Pulmonary artery endothelial cell (primary cell): Measurements from ENCODE around the gene FBXL17. TPM values are rescaled to one million over a fixed set of nuclear protein-coding genes. Genes with fewer than 3 reads are reported as not detected.

Experiments
- DNase-seq: peaks from one replicate; pipeline ENCODE4 v3.0.0-alpha.2; 2011; ENCODE audit warnings: low read depth, low spot score
- total RNA-seq: library from RNA; depleted of rRNA; stranded (reverse); fragments of >200 nt; gene quantifications from 2 replicates; pipeline ENCODE4 v1.2.3, GENCODE V29; 2014

FBXL17 gene
- total RNA-seq, 1 donor from 2014 or later: 4.6 TPM

DNA sequence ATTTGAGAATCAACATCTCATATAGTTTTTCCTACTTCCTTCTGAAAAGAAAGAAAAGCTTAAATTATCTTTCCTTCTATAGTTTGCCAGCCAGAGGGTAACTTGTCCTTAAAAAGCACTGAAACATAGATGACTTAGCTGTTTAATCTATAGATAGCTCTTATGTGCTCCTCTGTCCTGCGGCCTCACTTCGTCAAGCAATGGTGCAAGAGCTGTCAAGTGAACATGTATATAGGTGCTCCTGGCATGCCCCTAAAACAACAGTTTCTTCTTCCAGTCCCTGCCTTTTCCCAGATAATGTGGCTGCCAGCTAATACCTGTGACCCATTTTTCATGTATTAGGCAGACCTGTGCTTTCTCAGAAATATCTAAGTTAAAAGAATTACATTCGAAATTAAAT, 423.5 kb downstream of the FBXL17 start:
- DNase-seq: no peak

DNA sequence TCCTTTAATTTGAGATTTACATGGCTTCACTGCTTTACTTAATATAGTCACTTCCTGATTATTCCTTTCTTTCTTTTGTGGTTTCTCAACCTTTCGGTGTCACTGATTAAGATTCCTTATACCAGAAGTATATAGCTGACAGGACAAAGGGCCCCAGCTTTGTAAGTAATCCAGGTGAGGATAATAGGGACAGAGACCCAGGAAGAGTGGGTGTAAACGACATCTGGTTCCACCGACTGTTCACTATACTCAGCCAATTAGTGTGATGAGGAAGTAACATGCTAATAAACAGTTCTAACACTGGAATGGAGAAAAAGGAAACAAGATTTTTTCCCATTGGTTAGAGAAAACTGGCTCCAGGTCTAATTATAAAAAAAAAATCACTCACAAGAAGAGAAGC, 424.8 kb downstream of the FBXL17 start:
- no peak for DNase-seq

DNA sequence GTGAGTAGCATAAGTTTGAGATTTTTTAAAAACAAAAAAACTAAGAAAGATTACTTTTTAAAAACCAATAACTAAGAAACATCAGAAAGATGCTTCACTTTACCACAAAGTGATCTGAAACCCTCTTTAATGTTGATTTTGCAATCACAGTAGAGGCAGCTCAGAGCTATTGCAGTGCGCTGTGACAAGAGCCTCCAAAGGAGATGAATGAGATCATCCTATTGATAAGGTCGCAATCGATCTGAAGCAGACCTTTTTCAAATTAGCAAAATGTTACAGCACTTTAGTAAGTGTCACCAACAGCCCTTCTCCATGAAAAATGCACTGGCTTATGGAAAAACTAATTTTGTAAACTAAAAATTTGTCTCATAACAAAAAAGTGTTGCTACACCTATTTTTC, 426.6 kb downstream of the FBXL17 start:
- DNase-seq: no peak

DNA sequence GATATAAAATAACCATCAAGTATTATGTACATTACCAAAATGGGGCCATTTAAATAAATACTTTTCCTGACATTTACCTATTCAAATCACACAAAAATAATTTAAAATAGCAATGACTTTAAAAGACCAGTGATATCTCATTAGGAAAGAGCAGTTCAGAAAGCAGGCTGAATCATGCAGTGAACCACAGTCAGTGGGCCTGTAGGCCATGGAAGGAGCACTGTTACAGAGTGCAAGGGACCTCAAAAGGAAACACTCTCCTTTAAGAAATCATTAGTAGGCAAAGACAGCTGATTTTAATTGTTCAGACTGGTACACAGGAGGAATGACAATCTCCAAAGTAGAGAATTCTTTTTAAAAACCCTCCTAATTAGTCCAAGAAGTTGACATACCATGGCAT, 427.6 kb downstream of the FBXL17 start:
- DNase-seq: no peak

DNA sequence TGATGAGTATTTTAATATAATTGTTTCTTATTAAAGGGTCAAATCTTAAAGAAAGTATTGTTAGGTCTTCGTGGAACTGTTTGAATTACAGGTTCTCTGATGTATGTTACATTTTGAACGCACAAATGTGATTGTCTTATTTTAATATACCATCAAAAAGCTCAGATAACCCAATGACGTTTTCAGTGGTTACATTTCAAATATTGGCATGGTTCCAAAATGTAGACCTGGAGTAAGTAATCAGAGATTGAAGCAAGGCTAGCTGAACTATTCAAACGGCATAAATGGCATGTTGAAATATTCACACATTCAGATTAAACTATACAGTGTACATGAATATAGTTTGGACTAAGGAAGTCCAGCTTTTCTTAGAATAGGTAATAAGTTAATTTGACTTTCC, 429.4 kb downstream of the FBXL17 start:
- DNase-seq: no peak

DNA sequence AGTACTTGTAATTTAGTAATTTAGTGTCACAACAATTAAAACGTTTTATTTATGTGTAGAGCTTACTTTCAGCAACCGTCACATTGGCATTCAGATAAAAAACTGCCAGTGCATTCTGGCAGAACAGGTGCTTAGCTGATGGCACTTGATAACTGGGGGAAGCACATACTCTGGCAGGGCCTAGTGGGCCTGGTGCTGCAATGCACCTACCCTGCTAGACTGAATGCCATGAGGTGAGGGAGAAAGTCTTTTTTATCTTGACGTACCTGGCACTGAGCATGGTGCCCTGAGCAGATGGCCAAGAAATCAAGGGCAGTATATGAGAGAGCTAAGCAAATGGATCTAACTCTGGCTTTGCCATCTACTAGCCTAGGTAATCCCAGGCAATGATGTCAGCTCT, 430.6 kb downstream of the FBXL17 start:
- DNase-seq: no peak

DNA sequence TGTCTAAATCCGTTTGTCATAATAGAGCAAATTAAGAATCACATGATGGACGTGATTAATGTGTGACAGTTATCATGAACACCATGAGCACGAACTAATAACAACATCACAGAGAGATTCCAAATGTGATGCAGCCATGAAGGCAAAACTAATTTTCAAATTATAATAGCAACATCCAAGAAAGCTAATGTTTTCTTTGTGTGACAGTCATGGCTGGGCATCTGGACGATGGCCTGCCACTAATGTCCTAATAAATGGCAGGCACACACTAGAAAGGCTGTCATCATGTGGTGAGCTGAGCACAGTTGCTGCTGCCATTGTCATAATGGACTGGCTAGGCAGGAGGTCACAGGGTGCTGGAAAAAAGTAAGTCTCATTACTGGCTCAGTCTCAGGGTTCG, 431.1 kb downstream of the FBXL17 start:
- no peak for DNase-seq

DNA sequence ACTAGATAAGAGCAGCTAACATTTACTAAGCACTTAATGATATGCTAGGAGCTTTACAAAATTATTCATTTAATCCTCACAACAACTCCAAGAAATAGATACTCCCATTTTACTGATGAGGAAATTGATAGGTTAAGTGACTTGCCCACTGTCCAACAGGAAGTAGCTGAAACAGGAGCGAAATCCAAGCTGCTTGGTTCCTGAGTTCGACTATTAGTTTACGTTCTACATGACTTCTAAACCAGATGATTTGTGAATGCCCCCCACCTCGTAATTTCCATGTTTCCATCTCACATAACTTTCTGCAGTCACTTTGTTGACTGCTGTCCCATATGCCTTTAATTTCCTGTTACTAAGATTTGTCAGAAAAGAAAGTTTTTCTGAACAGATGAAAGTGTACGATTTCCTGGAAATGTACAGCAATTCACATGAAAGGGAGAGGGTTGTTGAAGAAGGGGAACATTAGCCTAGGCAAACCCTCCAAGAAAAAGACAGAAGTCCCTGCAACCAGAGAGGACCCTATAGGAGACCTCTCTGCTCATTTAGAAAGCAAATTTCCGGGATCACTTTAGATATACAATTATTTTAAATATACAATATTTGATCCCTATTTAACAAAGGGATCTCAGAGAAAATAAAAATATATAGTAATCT, 432.1 kb downstream of the FBXL17 start:
- DNase-seq: no peak

DNA sequence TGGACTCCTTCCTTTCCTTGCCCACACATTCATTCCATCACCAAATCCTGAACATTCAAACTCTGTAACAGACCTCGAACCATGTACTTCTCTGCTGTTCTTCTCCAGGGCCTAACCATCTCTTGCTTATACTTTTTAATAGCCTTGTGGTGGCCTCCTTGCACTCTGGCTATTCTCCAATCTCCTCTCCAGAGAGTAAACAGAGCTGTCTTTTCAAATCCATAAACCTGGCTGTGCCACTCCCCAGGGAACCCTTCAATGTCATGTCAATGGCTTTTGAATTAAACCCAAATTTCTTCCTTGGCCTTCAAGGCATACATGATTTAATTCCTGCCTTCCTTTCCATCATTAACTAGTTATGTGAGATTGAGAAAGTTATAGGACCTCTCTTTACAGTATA, 433.5 kb downstream of the FBXL17 start:
- no peak for DNase-seq

DNA sequence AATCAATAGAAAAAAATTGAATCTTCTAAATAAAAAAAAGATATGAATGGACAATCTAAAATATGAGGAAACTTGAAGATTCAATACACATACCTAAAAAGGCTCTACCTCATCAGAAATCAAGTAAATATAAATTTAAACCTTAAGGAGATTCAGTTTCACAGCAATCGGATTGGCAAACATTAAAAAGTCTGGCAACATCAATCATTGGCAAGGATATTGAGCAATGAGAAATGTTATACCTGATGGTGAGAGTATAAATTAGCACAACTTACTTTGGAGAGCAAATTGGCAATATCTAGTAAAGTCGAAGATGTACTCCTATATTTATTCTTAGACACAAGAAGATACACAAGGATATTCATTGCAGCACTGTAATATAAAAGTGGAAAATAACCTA, 436.8 kb downstream of the FBXL17 start:
- DNase-seq: no peak

DNA sequence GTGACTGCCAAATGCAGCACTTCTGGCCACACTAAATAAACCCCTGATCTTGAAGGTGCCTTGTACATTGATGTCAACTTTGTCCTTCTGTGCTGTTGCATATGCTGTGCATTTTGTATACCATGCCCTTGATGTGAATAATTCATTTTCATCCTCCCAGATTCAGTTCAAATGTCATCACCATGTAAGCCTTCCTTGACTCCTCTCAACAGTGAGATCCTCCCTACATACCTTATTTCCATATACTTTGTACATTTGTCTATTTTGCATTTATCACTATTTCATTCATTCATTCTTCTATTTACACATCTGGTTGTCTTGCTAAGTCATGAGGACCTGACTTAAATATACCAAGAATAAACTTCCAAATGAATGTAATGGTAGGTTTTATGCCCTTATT, 438.0 kb downstream of the FBXL17 start:
- no peak for DNase-seq

DNA sequence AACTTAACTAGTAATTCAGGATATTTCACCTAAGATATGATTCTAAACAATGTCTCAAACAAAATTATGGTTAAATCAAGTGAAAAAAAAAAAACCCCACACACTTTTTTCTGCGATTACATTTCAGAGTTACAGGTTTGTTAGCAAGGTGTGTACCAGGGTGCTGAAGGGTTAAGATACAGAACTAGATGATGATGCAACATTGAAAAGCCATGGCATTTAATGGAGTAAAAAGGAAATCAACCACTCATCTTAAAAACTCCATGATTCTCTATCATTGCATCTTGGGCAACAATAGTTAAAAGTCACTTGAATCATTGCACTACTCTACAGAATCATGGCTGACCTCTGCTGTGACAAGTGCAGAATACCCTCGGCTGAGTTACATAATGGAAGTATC, 440.9 kb downstream of the FBXL17 start:
- DNase-seq: no peak

DNA sequence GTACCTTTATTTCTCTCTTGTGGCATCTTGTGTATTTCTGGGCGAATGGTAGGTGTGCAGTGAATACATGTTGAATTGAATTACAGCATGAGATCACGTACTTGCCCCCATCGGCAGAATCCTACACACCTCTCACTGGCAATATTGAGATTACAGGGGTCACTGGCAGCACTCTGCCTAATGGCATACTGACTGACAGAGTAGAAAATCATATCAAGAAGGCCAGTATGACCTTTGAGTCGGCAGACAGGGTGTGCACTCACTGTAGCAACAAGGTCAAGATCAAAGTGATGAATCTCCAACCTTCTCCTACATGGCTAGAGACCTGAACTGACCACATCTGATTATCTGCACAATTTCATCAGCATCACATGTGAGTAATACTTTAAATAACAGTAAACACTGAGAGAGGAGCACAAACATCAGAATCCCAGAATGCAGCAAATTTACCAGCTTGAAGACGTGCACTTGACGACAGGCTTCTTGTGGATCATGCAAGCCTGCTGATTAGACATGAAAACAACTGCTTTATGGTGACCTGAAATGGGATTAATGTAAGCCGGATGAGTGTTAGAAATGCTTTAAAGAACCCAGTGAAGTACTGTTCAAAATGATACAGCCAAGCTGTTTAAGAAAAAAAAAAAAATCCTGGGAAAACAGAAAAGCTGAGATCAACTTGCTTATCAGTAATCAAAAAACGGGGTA, 444.1 kb downstream of the FBXL17 start:
- DNase-seq: no peak

DNA sequence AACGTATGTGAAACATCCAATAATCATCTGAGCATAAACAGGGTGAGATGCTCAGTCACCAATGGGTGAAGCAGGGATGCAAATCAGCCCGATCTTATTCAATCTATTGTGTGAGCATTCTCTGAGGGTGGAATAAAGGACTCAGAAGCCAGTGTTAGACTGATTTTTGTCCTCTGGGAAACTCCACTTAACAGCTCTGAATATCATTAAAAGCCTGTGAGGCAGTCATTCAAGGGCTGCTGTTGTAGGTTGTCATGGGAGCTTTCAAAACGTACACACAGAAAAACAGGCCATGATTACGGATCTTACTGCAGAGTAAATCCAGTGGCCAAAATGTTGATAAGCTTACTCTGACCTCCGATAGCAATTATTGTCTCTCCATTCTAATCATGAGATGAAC, 444.7 kb downstream of the FBXL17 start:
- no peak for DNase-seq

DNA sequence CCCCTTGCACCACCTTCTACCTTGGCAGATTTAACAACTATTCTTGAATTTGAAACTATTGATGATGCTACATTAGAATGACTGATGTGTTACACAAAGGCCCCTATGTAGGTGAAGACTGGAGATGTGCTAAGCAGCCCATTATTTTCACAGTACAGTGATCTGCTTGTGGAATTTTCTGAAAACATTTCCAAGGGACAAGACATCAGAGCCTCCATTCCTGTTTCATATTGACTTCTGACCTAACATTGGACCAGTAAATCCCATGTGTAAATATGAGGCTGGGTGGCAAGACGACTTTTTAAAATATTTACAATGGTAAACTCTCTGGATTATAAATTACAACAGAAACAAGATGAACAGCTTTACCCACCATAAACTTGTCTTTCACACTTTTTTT, 445.4 kb downstream of the FBXL17 start:
- DNase-seq: no peak

DNA sequence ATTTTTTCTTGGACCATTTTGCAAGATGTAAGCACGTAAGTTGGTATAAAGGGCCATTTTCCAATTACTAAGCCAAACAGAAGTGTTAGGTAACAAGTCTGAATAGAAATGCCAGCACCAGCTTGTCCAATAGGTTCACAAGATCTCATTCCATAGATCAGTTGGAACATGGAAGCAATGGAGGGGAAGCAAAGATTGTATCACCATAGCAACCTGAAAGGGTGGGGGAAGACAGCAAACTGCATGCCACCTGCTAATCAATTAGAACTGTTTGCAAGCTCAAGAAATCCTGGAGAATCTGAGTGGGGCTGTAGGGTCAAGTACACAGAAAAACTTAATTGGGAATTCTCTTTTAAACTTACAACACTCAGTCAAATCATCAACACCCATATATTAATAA, 446.3 kb downstream of the FBXL17 start:
- DNase-seq: no peak

DNA sequence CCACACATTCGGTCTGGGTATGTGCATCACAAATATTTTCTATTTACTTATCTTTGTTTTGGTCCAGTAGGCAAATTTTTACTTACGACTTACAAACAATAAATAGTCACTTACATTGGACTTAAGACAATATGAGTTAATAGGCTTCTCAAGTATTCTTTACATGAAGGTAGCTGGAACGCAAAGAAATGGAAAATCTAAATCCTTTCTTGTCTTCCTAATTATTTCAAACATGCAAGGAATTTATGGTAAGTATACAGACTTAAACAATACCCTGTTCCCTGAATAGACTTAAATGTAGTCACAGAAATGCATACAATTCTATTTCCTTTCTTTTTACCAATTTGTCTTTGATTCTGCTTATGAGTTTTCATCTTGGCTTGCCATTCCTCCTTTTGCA, 448.6 kb downstream of the FBXL17 start:
- DNase-seq: no peak

DNA sequence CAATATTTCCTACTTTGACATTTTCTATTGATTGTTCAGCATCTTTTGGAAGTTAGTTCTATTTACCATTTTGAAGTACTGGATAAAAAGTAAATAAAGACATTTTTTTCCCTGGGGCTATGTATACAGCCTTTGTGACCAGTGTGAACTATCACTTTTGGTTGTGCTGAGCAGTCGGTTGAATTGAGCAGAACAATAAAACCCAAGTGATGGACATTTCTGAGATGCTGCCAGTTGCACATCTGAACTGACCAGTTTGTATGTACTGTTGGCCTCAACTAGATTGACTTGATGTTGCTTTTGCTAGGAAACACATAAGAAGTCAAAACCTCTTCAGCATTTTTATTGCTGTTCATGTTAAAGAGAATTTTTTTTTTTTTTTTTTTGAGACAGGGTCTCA, 451.0 kb downstream of the FBXL17 start:
- DNase-seq: no peak

DNA sequence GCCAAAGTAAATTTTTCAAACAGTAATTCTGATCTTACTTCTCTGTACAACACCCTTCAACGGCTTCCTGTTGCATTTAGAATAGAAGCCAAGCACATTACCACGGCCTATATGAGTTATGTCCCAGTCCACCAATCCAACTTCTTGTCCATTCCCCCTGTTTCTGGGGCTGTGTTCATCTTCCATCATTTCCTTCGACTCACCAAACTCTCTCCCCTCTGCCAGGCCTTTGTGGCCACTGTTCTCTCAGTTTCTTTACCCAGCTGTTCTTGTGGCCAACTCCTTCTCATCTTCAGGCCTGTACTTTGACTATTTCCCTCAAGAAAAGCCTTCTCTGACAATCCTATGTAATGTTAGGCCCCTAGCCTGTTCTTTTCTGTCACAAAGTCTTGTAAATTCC, 451.8 kb downstream of the FBXL17 start:
- DNase-seq: no peak

DNA sequence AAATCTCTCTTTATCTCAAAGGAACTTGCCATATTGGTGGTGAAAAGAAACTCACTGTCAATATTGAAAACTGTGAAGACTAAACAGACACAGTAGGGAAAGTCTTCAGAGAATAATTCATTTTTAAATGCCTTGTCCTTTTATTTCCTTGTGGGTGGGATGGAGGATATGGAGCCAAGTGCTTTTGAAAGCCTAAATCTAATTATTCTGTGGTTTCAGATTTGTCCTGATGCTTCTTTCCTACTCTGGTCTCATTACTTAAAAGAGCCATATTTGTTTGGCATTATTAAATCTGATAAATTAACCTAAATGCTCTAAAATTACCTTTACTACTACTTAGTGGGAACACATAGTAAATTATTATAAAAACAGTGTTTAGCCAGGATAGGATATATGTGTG, 452.8 kb downstream of the FBXL17 start:
- no peak for DNase-seq

DNA sequence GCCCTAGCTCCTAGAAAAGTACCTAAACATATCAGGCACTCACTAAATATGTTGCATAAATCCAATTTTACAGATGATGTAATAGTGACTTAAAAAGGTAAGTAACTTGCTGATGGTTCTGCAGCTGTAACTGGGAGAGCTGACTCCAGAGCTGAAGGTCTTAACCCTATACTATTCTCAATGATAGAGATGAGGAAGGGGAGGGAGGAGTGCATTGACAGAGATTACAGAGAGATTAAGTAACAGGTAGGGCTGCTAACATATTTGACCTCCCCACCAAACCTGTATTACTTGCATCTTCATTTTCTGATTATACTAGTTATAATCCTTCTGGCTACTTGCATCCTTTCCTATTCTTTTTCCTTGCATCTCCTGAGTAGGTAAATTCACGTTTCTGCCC, 455.8 kb downstream of the FBXL17 start:
- DNase-seq: no peak

DNA sequence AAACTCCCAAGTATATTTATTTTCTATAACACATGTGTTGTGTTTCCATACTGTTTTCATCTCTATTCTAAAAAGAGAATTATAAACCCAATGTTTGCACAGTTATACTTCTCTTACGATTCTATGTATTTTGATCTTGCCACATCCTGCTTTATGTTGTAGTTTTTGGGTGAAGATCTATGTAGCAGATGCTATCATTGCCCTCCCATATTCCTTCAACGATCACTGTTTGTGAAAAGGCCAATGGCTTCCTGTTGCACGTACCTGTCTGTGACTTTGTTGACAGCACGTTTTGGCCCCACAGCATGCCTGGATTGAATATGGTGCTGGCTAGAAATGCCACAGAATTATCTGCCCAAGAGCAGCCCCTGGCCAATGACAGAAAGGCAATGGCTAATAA, 456.7 kb downstream of the FBXL17 start:
- DNase-seq: no peak

DNA sequence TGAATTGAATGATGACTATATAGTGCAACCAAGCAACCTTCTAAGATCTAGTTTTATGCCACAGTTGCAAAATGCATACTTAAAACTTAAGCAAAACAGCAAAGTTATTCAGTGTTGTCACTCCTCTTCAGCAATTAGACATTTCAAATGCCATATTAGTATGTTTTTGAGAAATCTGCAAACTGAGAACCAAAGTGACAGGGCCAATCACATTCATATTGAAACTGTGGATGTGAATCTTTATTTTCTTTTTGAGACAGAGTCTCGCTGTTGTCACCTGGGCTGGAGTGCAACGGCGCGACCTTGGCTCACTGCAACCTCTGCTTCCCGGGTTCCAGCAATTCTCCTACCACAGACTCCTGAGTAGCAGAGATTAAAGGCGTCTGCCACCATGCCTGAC, 461.9 kb downstream of the FBXL17 start:
- no peak for DNase-seq

DNA sequence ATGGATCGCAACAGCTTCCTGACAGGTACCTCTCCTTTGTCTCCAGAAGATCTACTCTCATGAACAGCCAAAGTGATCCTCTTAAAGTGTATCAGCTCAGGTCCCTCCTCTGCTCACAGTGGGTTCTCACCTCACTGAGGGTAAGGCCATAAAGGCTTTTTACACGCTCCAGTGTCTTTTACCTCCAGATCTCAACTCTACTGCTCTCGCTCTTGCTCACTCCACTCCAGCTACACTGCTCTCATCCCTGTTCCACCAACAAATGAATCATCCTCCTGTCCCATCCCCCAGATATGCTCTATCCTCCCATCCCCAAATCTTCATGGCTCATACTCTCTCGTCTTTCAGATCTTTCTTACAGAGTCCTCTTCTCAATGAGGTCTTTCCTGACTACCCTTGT, 462.5 kb downstream of the FBXL17 start:
- no peak for DNase-seq
